Measurements from ENCODE around the gene DNAAF3.
"Not testable (repeated sequence)": the region's sequence is repeated elsewhere in the genome, so short reads cannot be mapped to it uniquely, and the experiment has no call there.

Gene DNAAF3

DNA sequence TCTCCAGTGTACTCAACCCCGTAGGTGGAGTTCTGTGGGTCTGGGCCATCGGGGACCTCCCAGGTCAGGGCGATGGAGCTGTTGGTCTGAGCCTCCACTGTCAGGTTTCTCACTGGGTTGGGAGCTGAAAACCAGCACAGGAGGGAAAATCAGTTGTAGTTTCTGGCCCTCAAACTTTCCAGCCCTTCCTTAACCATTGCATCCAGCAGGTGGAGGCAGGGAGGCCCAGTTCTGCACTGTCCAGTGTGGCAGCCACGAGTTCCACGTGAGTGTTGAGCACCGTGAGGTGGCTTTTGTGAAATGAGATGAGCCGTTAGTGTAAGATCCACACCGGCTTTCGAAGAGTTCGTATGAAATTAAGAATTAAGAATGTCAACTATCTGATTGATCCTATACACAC is 35.8 kb upstream of the DNAAF3 start:
- H2AFZ ChIP-seq (ENCODE audit: low read length); H3K79me2 ChIP-seq (ENCODE audit: insufficient read depth, low read length); H3K4me2 ChIP-seq (ENCODE audit: low read depth, low read length, poor library complexity, severe bottlenecking); H3K36me3 ChIP-seq (ENCODE audit: insufficient read depth, low read length); H3K4me1 ChIP-seq (ENCODE audit: insufficient read depth, low read length, poor library complexity, severe bottlenecking); H3K9ac ChIP-seq (ENCODE audit: low read depth, low read length, poor library complexity, severe bottlenecking); H3K27me3 ChIP-seq (ENCODE audit: insufficient read depth, low read length, poor library complexity, severe bottlenecking); H3K4me3 ChIP-seq (ENCODE audit: low read length, poor library complexity, severe bottlenecking); H3K9me2 ChIP-seq (replicated peaks; ENCODE audit: low read depth, low read length); H3F3A ChIP-seq (ENCODE audit: low read depth); H4K20me1 ChIP-seq (ENCODE audit: insufficient read depth, low read length, poor library complexity, severe bottlenecking); H3K9me3 ChIP-seq (ENCODE audit: insufficient read depth, low read depth, low read length): not testable (repeated sequence)
- TF ChIP-seq, protein P1, sequence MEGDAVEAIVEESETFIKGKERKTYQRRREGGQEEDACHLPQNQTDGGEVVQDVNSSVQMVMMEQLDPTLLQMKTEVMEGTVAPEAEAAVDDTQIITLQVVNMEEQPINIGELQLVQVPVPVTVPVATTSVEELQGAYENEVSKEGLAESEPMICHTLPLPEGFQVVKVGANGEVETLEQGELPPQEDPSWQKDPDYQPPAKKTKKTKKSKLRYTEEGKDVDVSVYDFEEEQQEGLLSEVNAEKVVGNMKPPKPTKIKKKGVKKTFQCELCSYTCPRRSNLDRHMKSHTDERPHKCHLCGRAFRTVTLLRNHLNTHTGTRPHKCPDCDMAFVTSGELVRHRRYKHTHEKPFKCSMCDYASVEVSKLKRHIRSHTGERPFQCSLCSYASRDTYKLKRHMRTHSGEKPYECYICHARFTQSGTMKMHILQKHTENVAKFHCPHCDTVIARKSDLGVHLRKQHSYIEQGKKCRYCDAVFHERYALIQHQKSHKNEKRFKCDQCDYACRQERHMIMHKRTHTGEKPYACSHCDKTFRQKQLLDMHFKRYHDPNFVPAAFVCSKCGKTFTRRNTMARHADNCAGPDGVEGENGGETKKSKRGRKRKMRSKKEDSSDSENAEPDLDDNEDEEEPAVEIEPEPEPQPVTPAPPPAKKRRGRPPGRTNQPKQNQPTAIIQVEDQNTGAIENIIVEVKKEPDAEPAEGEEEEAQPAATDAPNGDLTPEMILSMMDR (conservative IDR thresholded peaks at IDR 0.05; ENCODE audit: low read length), result peak; percentile 32; the same call in 1 of the 2 replicates

DNA sequence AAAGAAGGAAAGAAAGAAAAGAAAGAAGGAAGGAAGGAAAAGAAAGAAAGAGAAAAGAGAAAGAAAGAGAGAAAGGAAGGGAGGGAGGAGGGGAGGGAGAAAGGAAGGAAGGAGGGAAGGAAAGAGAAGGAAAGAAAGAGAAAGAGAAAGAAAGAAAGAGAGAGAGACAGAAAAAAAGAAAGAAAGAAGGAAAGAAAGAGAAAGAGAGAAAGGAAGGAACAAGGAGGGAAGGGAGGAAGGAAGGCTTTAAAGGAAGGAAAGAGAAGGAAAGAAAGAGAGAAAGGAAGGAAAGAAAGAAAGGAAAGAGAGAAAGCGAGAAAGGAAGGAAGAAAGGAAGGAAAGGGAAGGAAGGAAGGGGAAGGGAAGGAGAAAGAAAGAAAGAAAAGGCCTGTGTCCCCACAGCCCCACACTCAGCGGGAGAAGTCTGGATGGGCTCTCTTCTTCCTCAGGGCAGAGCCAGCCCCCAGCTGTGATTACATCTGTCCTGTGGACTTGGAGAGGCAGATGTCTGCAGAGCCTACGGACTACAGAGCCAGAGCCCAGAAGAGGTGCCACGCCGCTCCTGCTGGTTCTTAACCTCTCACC is 33.3 kb upstream of the DNAAF3 start:
- no peak overlapping the region for H3K4me3 ChIP-seq (ENCODE audit: low read length, poor library complexity, severe bottlenecking)
- H3K27me3 ChIP-seq (ENCODE audit: insufficient read depth, low read length, poor library complexity, severe bottlenecking), result no peaks in the 10 kb centered on the region
- no peaks in the 10 kb centered on the region for H3K4me1 ChIP-seq (ENCODE audit: insufficient read depth, low read length, poor library complexity, severe bottlenecking)
- no peak overlapping the region for H3K4me2 ChIP-seq (ENCODE audit: low read depth, low read length, poor library complexity, severe bottlenecking)
- no peaks in the 10 kb centered on the region for H3F3A ChIP-seq (ENCODE audit: low read depth)
- H3K9me2 ChIP-seq (replicated peaks; ENCODE audit: low read depth, low read length), result no peaks in the 10 kb centered on the region
- no peak overlapping the region for H2AFZ ChIP-seq (ENCODE audit: low read length)
- no peaks in the 10 kb centered on the region for H4K20me1 ChIP-seq (ENCODE audit: insufficient read depth, low read length, poor library complexity, severe bottlenecking)
- no peaks in the 10 kb centered on the region for H3K79me2 ChIP-seq (ENCODE audit: insufficient read depth, low read length)
- TF ChIP-seq, protein P1 (conservative IDR thresholded peaks at IDR 0.05; ENCODE audit: low read length), result no peak
- no peak for TF ChIP-seq EZH2phosphoT487 (IDR thresholded peaks at IDR 0.05; ENCODE audit: borderline replicate concordance)
- H3K9me3 ChIP-seq (ENCODE audit: insufficient read depth, low read depth, low read length), result no peaks in the 10 kb centered on the region
- H3K36me3 ChIP-seq (ENCODE audit: insufficient read depth, low read length), result no peaks in the 10 kb centered on the region
- H3K9ac ChIP-seq (ENCODE audit: low read depth, low read length, poor library complexity, severe bottlenecking), result no peak overlapping the region

DNA sequence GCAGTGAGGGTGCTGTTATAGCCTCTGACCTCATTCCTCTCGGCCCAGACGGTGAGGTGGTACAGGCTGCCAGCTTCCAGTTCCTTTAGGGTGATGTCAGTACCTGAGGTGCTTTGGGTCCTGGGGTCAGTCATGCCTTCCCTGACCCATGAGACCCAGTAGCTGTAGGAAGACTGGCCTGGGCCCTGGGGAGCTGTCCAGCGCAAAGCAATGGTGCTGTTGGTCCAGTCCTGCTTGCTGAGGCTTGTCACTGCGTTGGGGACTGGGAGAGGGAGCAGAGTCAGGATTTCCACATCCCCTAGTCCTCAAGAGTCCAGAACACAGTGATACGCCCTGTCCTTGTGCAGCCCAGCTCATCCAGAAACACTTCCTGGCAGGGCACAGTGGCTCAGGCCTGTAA is 32.2 kb upstream of the DNAAF3 start:
- Histone ChIP-seq H3K27me3 (ENCODE audit: insufficient read depth, low read length, poor library complexity, severe bottlenecking) (no peaks in the 10 kb centered on the region), H3F3A (ENCODE audit: low read depth) (no peaks in the 10 kb centered on the region), H3K4me1 (ENCODE audit: insufficient read depth, low read length, poor library complexity, severe bottlenecking) (no peaks in the 10 kb centered on the region), H3K4me2 (ENCODE audit: low read depth, low read length, poor library complexity, severe bottlenecking) (no peak overlapping the region), H3K79me2 (ENCODE audit: insufficient read depth, low read length) (no peaks in the 10 kb centered on the region), H3K4me3 (ENCODE audit: low read length, poor library complexity, severe bottlenecking) (no peak overlapping the region), H3K9ac (ENCODE audit: low read depth, low read length, poor library complexity, severe bottlenecking) (no peak overlapping the region), H3K36me3 (ENCODE audit: insufficient read depth, low read length) (no peaks in the 10 kb centered on the region), H3K9me2 (replicated peaks; ENCODE audit: low read depth, low read length) (no peaks in the 10 kb centered on the region), H2AFZ (ENCODE audit: low read length) (no peak overlapping the region), H4K20me1 (ENCODE audit: insufficient read depth, low read length, poor library complexity, severe bottlenecking) (no peaks in the 10 kb centered on the region), H3K9me3 (ENCODE audit: insufficient read depth, low read depth, low read length) (no peaks in the 10 kb centered on the region)
- TF ChIP-seq, protein P1 (conservative IDR thresholded peaks at IDR 0.05; ENCODE audit: low read length), result no peak
- TF ChIP-seq EZH2phosphoT487 (IDR thresholded peaks at IDR 0.05; ENCODE audit: borderline replicate concordance), result no peak

All from Loucy (cell line).